Activated B cell treated with CpG ODN at 0.5 μM for 24 hours (primary cell): Measurements from ENCODE around the gene LAMC3. TPM values are rescaled to one million over a fixed set of nuclear protein-coding genes. Genes with fewer than 3 reads are reported as not detected.

Experiments
- ATAC-seq: fragments of 200-7000 bp; cut with Tn5 transposase; one replicate; pipeline ENCODE4 v1.10.0; 2021; ENCODE audit warnings: low read depth, mild to moderate bottlenecking, moderate library complexity
- CTCF ChIA-PET: fragments of 350-600 bp; sonication (Branson Sonifier 250); formaldehyde crosslinking; loops from one replicate; lab custom pipeline; 2021; ENCODE audit warnings: antibody characterized with exemption; lab: Charles Lee
- POLR2A ChIA-PET: fragments of 350-600 bp; sonication (Branson Sonifier 250); formaldehyde crosslinking; loops from one replicate; lab custom pipeline; 2021; ENCODE audit warnings: antibody characterized with exemption; lab: Charles Lee
- DNase-seq: peaks from one replicate; pipeline ENCODE4 v3.0.0; 2022
- H3K27ac Mint-ChIP-seq: one replicate; pipeline ENCODE4 v1.8.0; 2020; ENCODE audit warnings: mixed read lengths
- H3K27me3 Mint-ChIP-seq: one replicate; pipeline ENCODE4 v1.8.0; 2021; ENCODE audit warnings: mixed read lengths
- H3K36me3 Mint-ChIP-seq: one replicate; pipeline ENCODE4 v1.8.0; 2021; ENCODE audit warnings: low read depth, mixed read lengths
- H3K4me1 Mint-ChIP-seq: one replicate; pipeline ENCODE4 v1.8.0; 2021; ENCODE audit warnings: mixed read lengths
- H3K4me3 Mint-ChIP-seq: one replicate; pipeline ENCODE4 v1.8.0; 2020; ENCODE audit warnings: mild to moderate bottlenecking, mixed read lengths
- H3K9me3 Mint-ChIP-seq: one replicate; pipeline ENCODE4 v1.8.0; 2020; ENCODE audit warnings: mixed read lengths
- CTCF ChIP-seq: fragments of 200-600 bp; IDR thresholded peaks from one replicate; pipeline ENCODE4 v1.8.0; 2022; ENCODE audit warnings: antibody characterized with exemption, mild to moderate bottlenecking
- intact Hi-C: fragments of 100-400 bp; cut with micrococcal nuclease; formaldehyde crosslinking; loops from one replicate; pipeline ENCODE4 v1.15.1; 2024
- total RNA-seq: library from RNA; stranded (reverse); gene quantifications from 2 replicates; pipeline ENCODE4 v1.2.3, GENCODE V29; 2022

The LAMC3 gene
- total RNA-seq, 1 donor from 2014 or later = not detected

- no peak for ATAC-seq
- Mint-ChIP-seq H3K27me3 (peaks cover 4% of the 10 kb centered on the region), H3K36me3 (no peaks in the 10 kb centered on the region), H3K4me3 (no peak overlapping the region), H3K9me3 (peaks cover 2% of the 10 kb centered on the region), H3K4me1 (no peaks in the 10 kb centered on the region), H3K27ac (no peak overlapping the region)
- POLR2A ChIA-PET = no interaction called here
- DNase-seq = no peak
- CTCF ChIA-PET = no interaction called here
- TF ChIP-seq CTCF = no peak
- intact Hi-C loops = no loop called here
These were observed 46.3 kb upstream of the LAMC3 start for GRCh38 chr9:130962418-130963316.

- Mint-ChIP-seq H3K9me3 (peaks cover 2% of the 10 kb centered on the region), H3K36me3 (no peaks in the 10 kb centered on the region), H3K4me1 (no peaks in the 10 kb centered on the region), H3K4me3 (no peak overlapping the region), H3K27ac (no peak overlapping the region), H3K27me3 (peaks cover 4% of the 10 kb centered on the region)
- no peak for TF ChIP-seq CTCF
- CTCF ChIA-PET = no interaction called here
- intact Hi-C loops = no loop called here
- ATAC-seq (no peak), DNase-seq (no peak)
- POLR2A ChIA-PET = no interaction called here
These were observed 45.6 kb upstream of the LAMC3 start for GRCh38 chr9:130963337-130963908.

GRCh38 chr9:130963916-130964315, 45.1 kb upstream of the LAMC3 start:
- DNase-seq = no peak
- TF ChIP-seq CTCF = no peak
- Mint-ChIP-seq H3K27ac (no peak overlapping the region), H3K4me1 (no peaks in the 10 kb centered on the region), H3K27me3 (peaks cover 4% of the 10 kb centered on the region), H3K9me3 (peaks cover under 1% of the 10 kb centered on the region), H3K4me3 (no peak overlapping the region), H3K36me3 (no peaks in the 10 kb centered on the region)
- POLR2A ChIA-PET = no interaction called here
- ATAC-seq = no peak
- CTCF ChIA-PET = no interaction called here
- intact Hi-C loops = no loop called here

GRCh38 chr9:130965680-130966079, 43.3 kb upstream of the LAMC3 start:
- Mint-ChIP-seq H3K27me3 (peaks cover 4% of the 10 kb centered on the region), H3K9me3 (no peaks in the 10 kb centered on the region), H3K4me1 (no peaks in the 10 kb centered on the region), H3K36me3 (no peaks in the 10 kb centered on the region), H3K27ac (no peak overlapping the region), H3K4me3 (no peak overlapping the region)
- CTCF ChIA-PET = no interaction called here
- no peak for DNase-seq
- intact Hi-C loops = no loop called here
- POLR2A ChIA-PET = no interaction called here
- ATAC-seq = no peak
- no peak for TF ChIP-seq CTCF

GRCh38 chr9:130970052-130970451, 38.9 kb upstream of the LAMC3 start:
- no peak overlapping the region for H3K4me3 Mint-ChIP-seq
- H3K27me3 Mint-ChIP-seq = peaks cover 17% of the 10 kb centered on the region
- ATAC-seq (no peak), DNase-seq (no peak)
- TF ChIP-seq CTCF = no peak
- POLR2A ChIA-PET = no interaction called here
- CTCF ChIA-PET = no interaction called here
- intact Hi-C loops = no loop called here
- H3K9me3 Mint-ChIP-seq = no peaks in the 10 kb centered on the region
- H3K4me1 Mint-ChIP-seq = no peaks in the 10 kb centered on the region
- H3K36me3 Mint-ChIP-seq = no peaks in the 10 kb centered on the region
- no peak overlapping the region for H3K27ac Mint-ChIP-seq
